Ishikawa (cell line): ENCODE results near the gene DHRSX.

ENCODE experiments used
- CREB1 ChIP-seq: IDR thresholded peaks from 2 replicates; pipeline ENCODE4 v1.6.1; 2012; ENCODE audit warnings: low read depth
- EP300 ChIP-seq: IDR thresholded peaks from 2 replicates; pipeline ENCODE4 v1.6.1; 2012; ENCODE audit warnings: borderline replicate concordance
- MAX ChIP-seq: IDR thresholded peaks from 2 replicates; pipeline ENCODE4 v1.6.1; 2012
- NFIC ChIP-seq: IDR thresholded peaks from 2 replicates; pipeline ENCODE4 v1.6.1; 2012
- RAD21 ChIP-seq: IDR thresholded peaks from 2 replicates; pipeline ENCODE4 v1.6.1; 2012; ENCODE audit warnings: low read depth
- REST ChIP-seq: IDR thresholded peaks from 2 replicates; pipeline ENCODE4 v1.6.1; 2012; ENCODE audit warnings: low read depth, mild to moderate bottlenecking
- TEAD4 ChIP-seq: IDR thresholded peaks from 2 replicates; pipeline ENCODE4 v1.6.1; 2012
- USF1 ChIP-seq: IDR thresholded peaks from 2 replicates; pipeline ENCODE4 v1.6.1; 2012
- YY1 ChIP-seq: IDR thresholded peaks from 2 replicates; pipeline ENCODE4 v1.6.1; 2012; ENCODE audit warnings: low read depth

GRCh38 chrX:2237976-2238375 lies 262.8 kb downstream of the DHRSX start:
- TF ChIP-seq REST = no peak
- no peak for TF ChIP-seq NFIC
- no peak for TF ChIP-seq YY1
- TF ChIP-seq MAX = no peak
- TF ChIP-seq EP300 = no peak
- no peak for TF ChIP-seq USF1
- no peak for TF ChIP-seq CREB1
- TF ChIP-seq TEAD4 = no peak
- no peak for TF ChIP-seq RAD21
